ENCODE results near the gene KDM2B.
"Not testable (repeated sequence)": the region's sequence is repeated elsewhere in the genome, so short reads cannot be mapped to it uniquely, and the experiment has no call there.

Gene KDM2B

DNA sequence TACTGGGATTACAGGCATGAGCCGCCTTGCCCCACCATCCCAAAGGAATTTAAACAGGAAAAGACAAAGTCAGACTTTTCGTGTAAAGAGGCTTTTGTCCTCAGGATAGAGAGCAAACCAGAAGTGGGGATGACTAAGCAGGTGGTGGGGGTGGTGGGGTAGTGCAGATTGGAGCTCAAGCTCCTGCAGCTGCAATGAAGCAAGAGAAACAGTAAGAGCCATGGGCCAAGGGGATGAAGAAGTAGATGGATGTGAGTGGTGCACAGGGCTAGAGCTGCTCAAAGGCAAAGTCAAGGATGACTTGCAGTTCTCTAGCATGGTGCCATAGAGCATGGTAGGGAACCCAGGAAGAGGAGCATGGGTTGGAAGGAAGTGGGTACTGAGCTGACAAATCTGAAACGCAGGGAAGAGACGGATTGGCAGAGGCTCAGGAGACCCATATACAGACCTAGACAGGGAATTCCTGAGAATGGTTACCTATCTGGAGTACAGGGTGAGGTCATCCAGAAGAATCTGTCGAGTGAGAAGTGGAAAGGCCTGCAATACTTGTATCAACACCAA, 192.3 kb downstream of the KDM2B start:
- no peaks in the 10 kb centered on the region for H3K9me3 ChIP-seq (replicated peaks in 1 of 11)
- H3K4me2 ChIP-seq, result peak overlapping the region in 8 of 11 experiments; percentile 8 to 74 (median 42); a peak in 14 of 22 replicates
- no peaks in the 10 kb centered on the region for H3K36me3 ChIP-seq
- H3K27me3 ChIP-seq, result no peaks in the 10 kb centered on the region
- H3K4me3 ChIP-seq, result no peak overlapping the region
- no peaks in the 10 kb centered on the region for H4K20me1 ChIP-seq
- H3K4me1 ChIP-seq, result peaks cover 0 to 26% (median 13%) of the 10 kb centered on the region in 10 experiments; a peak in 16 of 20 replicates
- 0 out of 22 replicates have a peak, but pooled peaks of 1 of the 11 experiments have one; percentile 8 for TF ChIP-seq Cebpa-rat (IDR thresholded peaks at IDR 0.05)
- peak overlapping the region in 4 of 11 experiments; percentile 10 to 57 (median 44); a peak in 7 of 22 replicates for H3K9ac ChIP-seq
- peak overlapping the region in 9 of 11 experiments; percentile 21 to 74 (median 65); a peak in 16 of 22 replicates for H3K27ac ChIP-seq

DNA sequence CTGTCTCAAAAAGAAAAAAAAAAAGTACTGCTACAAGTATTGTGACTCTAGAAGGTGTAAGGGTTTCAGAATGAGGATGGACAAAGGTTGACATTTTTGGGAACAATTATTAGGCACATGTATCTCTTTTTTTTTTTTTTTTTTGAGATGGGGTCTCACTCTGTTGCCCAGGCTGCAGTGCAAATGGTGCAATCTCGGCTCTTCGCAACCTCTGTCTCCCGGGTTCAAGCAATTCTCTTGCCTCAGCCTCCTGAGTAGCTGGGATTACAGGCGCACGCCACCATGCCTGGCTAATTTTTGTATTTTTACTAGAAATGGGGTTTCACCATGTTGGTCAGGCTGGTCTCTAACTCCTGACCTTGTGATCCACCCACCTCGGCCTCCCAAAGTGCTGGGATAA, 195.9 kb downstream of the KDM2B start:
- not testable (repeated sequence) for H3K9me3 ChIP-seq (replicated peaks in 1 of 11); H3K36me3 ChIP-seq; H3K4me3 ChIP-seq; H3K27ac ChIP-seq; H3K27me3 ChIP-seq; H3K4me2 ChIP-seq; H4K20me1 ChIP-seq; H3K9ac ChIP-seq
- peaks cover 0 to 19% (median 12%) of the 10 kb centered on the region in 10 experiments; a peak in 16 of 20 replicates for H3K4me1 ChIP-seq

GRCh38 chr12:121383601-121384021, 197.2 kb downstream of the KDM2B start:
- no peak overlapping the region for H3K4me3 ChIP-seq
- H3K4me2 ChIP-seq, result no peak overlapping the region
- H3K27ac ChIP-seq, result no peak overlapping the region
- no peaks in the 10 kb centered on the region for H4K20me1 ChIP-seq
- no peaks in the 10 kb centered on the region for H3K9me3 ChIP-seq (replicated peaks in 1 of 11)
- no peak overlapping the region for H3K9ac ChIP-seq
- H3K4me1 ChIP-seq, result peaks cover 0 to 11% (median 7%) of the 10 kb centered on the region in 10 experiments; a peak in 16 of 20 replicates
- no peak for TF ChIP-seq Cebpa-rat (IDR thresholded peaks at IDR 0.05)
- no peaks in the 10 kb centered on the region for H3K36me3 ChIP-seq
- no peaks in the 10 kb centered on the region for H3K27me3 ChIP-seq

GRCh38 chr12:121379945-121380344, 200.9 kb downstream of the KDM2B start:
- peaks cover 0 to 7% (median 0%) of the 10 kb centered on the region in 11 experiments; a peak in 4 of 22 replicates for H3K9me3 ChIP-seq (replicated peaks in 1 of 11)
- H4K20me1 ChIP-seq, result no peaks in the 10 kb centered on the region
- no peak overlapping the region for H3K9ac ChIP-seq
- no peak overlapping the region for H3K27ac ChIP-seq
- no peaks in the 10 kb centered on the region for H3K36me3 ChIP-seq
- no peak overlapping the region for H3K4me2 ChIP-seq
- no peaks in the 10 kb centered on the region for H3K27me3 ChIP-seq
- no peak overlapping the region for H3K4me3 ChIP-seq
- H3K4me1 ChIP-seq, result no peaks in the 10 kb centered on the region
- no peak for TF ChIP-seq Cebpa-rat (IDR thresholded peaks at IDR 0.05)
